Measurements from ENCODE around the gene SHISAL1.
A peak's percentile ranks its signal among the peaks of the same experiment; 100 is the strongest.

Gene SHISAL1

DNA sequence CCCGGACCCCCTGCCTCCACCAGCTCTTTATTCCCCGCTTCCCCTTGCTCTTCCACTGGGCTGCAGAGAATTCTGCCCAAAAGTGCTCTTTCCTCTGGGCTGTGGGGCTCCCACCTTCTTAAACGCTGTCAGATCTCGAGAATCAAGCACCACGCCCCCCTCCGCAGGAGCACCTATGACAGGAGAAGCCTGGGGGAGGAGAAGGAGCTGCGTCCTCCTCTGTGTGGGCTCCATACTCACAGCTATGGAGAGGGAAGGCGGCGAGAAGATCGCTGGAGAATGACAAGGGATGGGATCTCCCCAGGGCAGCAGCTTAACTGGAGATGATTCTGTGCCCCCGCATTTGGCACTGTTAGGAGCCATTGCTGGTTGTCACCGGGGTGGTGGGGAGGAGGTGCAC lies 19.7 kb downstream of the SHISAL1 start:
- H3K4me1 ChIP-seq (ENCODE audit: control insufficient read depth in 1 of 2, insufficient read depth in 2 of 2, low read length in 2 of 2) = peaks cover 0 to 2% of the 10 kb centered on the region in 2 donors
- no peak overlapping the region for H3K4me3 ChIP-seq (ENCODE audit: low read depth in 1 of 2, low read length in 2 of 2)
- H3K36me3 ChIP-seq (ENCODE audit: control insufficient read depth in 1 of 2, insufficient read depth in 2 of 2, low read length in 2 of 2) = no peaks in the 10 kb centered on the region
- H3K27me3 ChIP-seq (ENCODE audit: control insufficient read depth in 1 of 2, insufficient read depth in 2 of 2, low read length in 2 of 2) = no peaks in the 10 kb centered on the region
- H3K9me3 ChIP-seq (ENCODE audit: control insufficient read depth in 1 of 2, low read length in 2 of 2) = no peaks in the 10 kb centered on the region
- no peak overlapping the region for H3K9ac ChIP-seq (ENCODE audit: low read depth in 1 of 2, low read length in 2 of 2)
- H3K27ac ChIP-seq (ENCODE audit: low read depth, low read length) = no peak overlapping the region

DNA sequence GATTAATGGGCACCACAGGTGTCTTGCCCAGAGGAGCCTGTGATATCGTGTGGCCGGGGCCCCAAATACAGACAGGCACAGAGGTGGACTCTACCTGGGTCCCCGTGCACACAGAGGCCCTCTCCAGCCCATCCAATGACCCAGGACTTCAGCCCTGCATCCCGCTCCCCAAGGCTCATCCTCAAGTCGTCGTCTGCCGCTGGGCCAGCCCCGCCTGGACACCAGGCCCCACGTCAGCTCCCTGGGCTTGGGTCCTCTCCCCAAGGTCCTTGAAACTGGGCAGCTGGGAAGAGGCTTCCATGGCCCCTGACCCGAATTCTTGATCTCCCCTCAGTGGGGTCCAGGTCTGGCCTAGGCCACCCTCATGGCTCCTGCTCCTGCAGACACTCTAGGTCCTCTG lies 20.2 kb downstream of the SHISAL1 start:
- H3K27me3 ChIP-seq (ENCODE audit: control insufficient read depth in 1 of 2, insufficient read depth in 2 of 2, low read length in 2 of 2) = no peaks in the 10 kb centered on the region
- H3K4me1 ChIP-seq (ENCODE audit: control insufficient read depth in 1 of 2, insufficient read depth in 2 of 2, low read length in 2 of 2) = peaks cover 0 to 2% of the 10 kb centered on the region in 2 donors

DNA sequence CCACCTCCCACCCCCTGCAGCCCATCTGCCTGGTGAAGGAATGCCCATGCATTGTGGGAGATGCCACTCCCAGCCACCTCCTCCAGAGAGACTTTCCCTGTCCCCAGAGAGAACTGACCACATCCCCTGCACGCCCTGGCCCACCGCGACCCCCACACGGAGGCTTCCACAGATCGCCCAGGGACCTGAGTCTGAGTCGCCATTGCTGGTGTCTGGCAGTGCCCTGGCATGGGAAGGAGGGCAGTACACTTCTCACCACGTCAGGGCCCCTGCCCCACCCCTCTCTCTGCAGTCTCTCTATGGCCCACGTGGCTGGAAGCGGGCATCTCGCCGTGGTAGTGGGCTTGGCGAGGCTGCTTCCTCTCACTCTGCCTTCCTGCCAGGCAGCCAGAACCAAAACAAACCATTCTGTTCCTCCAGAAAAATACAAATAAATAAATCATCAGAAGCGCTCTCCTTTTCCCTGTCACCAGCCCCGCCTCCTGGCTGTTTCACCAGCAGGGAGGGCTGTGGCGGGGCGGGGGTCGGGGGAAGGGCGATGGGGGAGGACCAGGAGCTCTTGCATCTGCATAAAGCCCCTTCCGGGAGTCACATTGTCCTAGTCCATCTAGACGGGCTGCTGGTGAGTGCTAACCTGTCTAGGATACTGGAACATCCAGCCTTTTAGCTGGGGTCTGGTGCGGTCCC lies 20.9 kb downstream of the SHISAL1 start:
- Histone ChIP-seq H3K27ac (ENCODE audit: low read depth, low read length) (no peak overlapping the region), H3K36me3 (ENCODE audit: control insufficient read depth in 1 of 2, insufficient read depth in 2 of 2, low read length in 2 of 2) (no peaks in the 10 kb centered on the region), H3K9ac (ENCODE audit: low read depth in 1 of 2, low read length in 2 of 2) (no peak overlapping the region), H3K9me3 (ENCODE audit: control insufficient read depth in 1 of 2, low read length in 2 of 2) (no peaks in the 10 kb centered on the region), H3K4me3 (ENCODE audit: low read depth in 1 of 2, low read length in 2 of 2) (no peak overlapping the region), H3K27me3 (ENCODE audit: control insufficient read depth in 1 of 2, insufficient read depth in 2 of 2, low read length in 2 of 2) (no peaks in the 10 kb centered on the region), H3K4me1 (ENCODE audit: control insufficient read depth in 1 of 2, insufficient read depth in 2 of 2, low read length in 2 of 2) (peaks cover 0 to 2% of the 10 kb centered on the region in 2 donors)

More for the DNA sequence above, 20.2 kb downstream of the SHISAL1 start:
- H3K9me3 ChIP-seq (ENCODE audit: control insufficient read depth in 1 of 2, low read length in 2 of 2) = no peaks in the 10 kb centered on the region
- no peak overlapping the region for H3K27ac ChIP-seq (ENCODE audit: low read depth, low read length)
- no peaks in the 10 kb centered on the region for H3K36me3 ChIP-seq (ENCODE audit: control insufficient read depth in 1 of 2, insufficient read depth in 2 of 2, low read length in 2 of 2)
- H3K9ac ChIP-seq (ENCODE audit: low read depth in 1 of 2, low read length in 2 of 2) = no peak overlapping the region
- H3K4me3 ChIP-seq (ENCODE audit: low read depth in 1 of 2, low read length in 2 of 2) = no peak overlapping the region

DNA sequence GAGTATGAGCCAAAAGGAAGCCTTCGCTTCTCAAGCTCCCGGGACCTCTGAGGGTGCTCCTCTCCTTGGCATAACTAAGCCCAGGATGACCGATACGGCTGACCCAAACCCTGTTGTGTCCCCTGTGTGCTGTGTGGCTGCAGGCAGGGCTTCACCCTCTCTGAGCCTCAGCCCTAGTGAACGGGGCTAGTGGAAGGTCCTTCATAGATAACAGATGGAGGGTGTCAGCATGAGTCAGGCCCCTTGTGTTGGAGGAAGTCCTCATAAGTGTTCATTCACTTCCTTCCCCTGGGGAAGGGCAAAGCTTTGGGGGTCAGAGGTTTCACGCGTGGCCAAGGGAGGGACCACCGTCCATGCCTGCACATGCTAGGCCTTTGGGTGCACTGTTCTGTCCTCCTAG lies 21.5 kb downstream of the SHISAL1 start:
- Histone ChIP-seq H3K9ac (ENCODE audit: low read depth in 1 of 2, low read length in 2 of 2) (no peak overlapping the region), H3K27ac (ENCODE audit: low read depth, low read length) (no peak overlapping the region), H3K4me1 (ENCODE audit: control insufficient read depth in 1 of 2, insufficient read depth in 2 of 2, low read length in 2 of 2) (peaks cover 0 to 2% of the 10 kb centered on the region in 2 donors), H3K36me3 (ENCODE audit: control insufficient read depth in 1 of 2, insufficient read depth in 2 of 2, low read length in 2 of 2) (no peaks in the 10 kb centered on the region), H3K4me3 (ENCODE audit: low read depth in 1 of 2, low read length in 2 of 2) (no peak overlapping the region), H3K9me3 (ENCODE audit: control insufficient read depth in 1 of 2, low read length in 2 of 2) (no peaks in the 10 kb centered on the region), H3K27me3 (ENCODE audit: control insufficient read depth in 1 of 2, insufficient read depth in 2 of 2, low read length in 2 of 2) (no peaks in the 10 kb centered on the region)

DNA sequence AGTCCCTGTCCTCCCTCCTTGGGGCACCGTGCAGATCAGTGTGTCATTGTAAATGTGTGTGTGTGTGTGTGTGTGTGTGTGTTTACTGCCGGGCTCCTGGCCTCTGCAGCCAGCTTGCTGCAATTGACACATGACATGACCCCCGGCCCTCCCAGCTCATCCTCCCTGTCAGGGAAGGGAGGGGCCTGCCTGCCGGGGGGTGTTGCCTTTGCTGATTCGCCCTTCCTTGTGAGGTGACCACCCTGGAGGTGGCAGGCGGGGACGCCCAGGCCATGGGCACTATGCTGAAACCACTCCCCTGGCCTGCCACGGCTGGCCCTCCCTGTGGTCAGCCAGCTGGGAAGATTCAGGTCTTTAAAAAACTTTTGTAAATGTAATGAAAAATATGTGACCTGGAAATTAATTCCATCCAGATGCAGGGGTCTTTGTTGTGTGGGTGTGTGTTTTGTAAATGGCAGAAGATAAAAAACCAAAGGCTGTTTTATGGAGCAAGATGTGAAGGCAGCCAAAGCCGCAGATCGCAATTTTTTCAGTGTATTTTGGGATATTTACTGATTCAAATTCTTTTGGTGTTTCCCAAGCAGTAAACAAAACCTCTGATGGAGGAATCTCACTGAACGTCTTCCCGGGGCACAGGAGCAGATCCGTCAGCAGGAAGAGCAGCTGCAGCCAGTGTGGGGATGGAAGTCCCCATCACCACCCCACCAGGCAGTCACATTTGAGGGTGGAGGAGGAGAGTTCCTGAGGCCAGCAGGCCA lies 23.2 kb downstream of the SHISAL1 start:
- H3K27ac ChIP-seq (ENCODE audit: low read depth, low read length) = no peak overlapping the region
- no peak overlapping the region for H3K9ac ChIP-seq (ENCODE audit: low read depth in 1 of 2, low read length in 2 of 2)
- no peaks in the 10 kb centered on the region for H3K9me3 ChIP-seq (ENCODE audit: control insufficient read depth in 1 of 2, low read length in 2 of 2)
- H3K36me3 ChIP-seq (ENCODE audit: control insufficient read depth in 1 of 2, insufficient read depth in 2 of 2, low read length in 2 of 2) = no peaks in the 10 kb centered on the region
- H3K4me3 ChIP-seq (ENCODE audit: low read depth in 1 of 2, low read length in 2 of 2) = no peak overlapping the region
- H3K4me1 ChIP-seq (ENCODE audit: control insufficient read depth in 1 of 2, insufficient read depth in 2 of 2, low read length in 2 of 2) = peaks cover 0 to 2% of the 10 kb centered on the region in 2 donors
- H3K27me3 ChIP-seq (ENCODE audit: control insufficient read depth in 1 of 2, insufficient read depth in 2 of 2, low read length in 2 of 2) = no peaks in the 10 kb centered on the region

DNA sequence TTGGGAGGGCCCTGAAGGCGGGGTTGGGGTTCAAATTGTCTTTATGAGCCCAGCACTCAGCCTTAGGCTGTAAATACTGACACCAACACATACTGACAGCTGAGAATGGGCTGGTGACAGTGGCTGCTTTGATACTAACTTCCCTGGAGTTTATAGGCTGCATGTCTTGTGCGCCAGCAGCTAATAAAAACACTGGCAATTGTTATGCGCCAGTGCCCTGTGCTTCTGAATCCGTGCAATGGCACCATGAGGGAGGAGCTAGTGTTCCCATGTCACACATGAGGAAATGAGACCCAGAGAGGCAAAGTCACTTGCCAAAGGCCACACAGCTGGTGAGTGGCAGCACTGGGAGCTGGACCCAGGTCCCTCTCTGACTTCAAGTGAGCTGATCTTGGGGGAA lies 23.8 kb downstream of the SHISAL1 start:
- peak overlapping the region; percentile 10 for H3K27ac ChIP-seq (ENCODE audit: low read depth, low read length)
- H3K27me3 ChIP-seq (ENCODE audit: control insufficient read depth in 1 of 2, insufficient read depth in 2 of 2, low read length in 2 of 2) = no peaks in the 10 kb centered on the region
- H3K4me3 ChIP-seq (ENCODE audit: low read depth in 1 of 2, low read length in 2 of 2) = no peak overlapping the region
- no peaks in the 10 kb centered on the region for H3K9me3 ChIP-seq (ENCODE audit: control insufficient read depth in 1 of 2, low read length in 2 of 2)
- H3K9ac ChIP-seq (ENCODE audit: low read depth in 1 of 2, low read length in 2 of 2) = no peak overlapping the region
- H3K36me3 ChIP-seq (ENCODE audit: control insufficient read depth in 1 of 2, insufficient read depth in 2 of 2, low read length in 2 of 2) = no peaks in the 10 kb centered on the region
- H3K4me1 ChIP-seq (ENCODE audit: control insufficient read depth in 1 of 2, insufficient read depth in 2 of 2, low read length in 2 of 2) = peaks cover 0 to 2% of the 10 kb centered on the region in 2 donors

DNA sequence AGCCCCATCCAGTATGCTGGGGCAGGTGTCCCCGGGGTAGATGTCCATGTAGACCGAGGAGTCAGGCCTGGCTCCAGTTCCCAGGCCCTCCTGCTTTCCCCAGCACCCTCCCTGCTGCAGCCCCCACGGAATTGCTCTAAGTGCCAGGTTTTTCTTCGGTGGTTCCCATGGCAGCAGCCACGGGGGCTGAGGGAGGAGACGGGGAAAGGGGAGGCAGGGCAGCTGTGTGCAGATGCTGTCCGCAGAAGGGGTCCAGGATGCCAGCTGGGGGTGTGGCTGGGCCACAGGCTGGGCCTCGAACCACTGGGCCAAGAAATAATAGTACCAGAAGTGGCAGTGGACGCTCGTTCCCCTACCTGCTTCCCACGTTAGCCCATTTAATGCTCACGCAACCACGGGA lies 25.0 kb downstream of the SHISAL1 start:
- H3K36me3 ChIP-seq (ENCODE audit: control insufficient read depth in 1 of 2, insufficient read depth in 2 of 2, low read length in 2 of 2) = no peaks in the 10 kb centered on the region
- peaks cover 0 to 2% of the 10 kb centered on the region in 2 donors for H3K4me1 ChIP-seq (ENCODE audit: control insufficient read depth in 1 of 2, insufficient read depth in 2 of 2, low read length in 2 of 2)
- H3K9me3 ChIP-seq (ENCODE audit: control insufficient read depth in 1 of 2, low read length in 2 of 2) = no peaks in the 10 kb centered on the region
- no peak overlapping the region for H3K4me3 ChIP-seq (ENCODE audit: low read depth in 1 of 2, low read length in 2 of 2)
- H3K9ac ChIP-seq (ENCODE audit: low read depth in 1 of 2, low read length in 2 of 2) = no peak overlapping the region
- H3K27me3 ChIP-seq (ENCODE audit: control insufficient read depth in 1 of 2, insufficient read depth in 2 of 2, low read length in 2 of 2) = no peaks in the 10 kb centered on the region
- no peak overlapping the region for H3K27ac ChIP-seq (ENCODE audit: low read depth, low read length)

DNA sequence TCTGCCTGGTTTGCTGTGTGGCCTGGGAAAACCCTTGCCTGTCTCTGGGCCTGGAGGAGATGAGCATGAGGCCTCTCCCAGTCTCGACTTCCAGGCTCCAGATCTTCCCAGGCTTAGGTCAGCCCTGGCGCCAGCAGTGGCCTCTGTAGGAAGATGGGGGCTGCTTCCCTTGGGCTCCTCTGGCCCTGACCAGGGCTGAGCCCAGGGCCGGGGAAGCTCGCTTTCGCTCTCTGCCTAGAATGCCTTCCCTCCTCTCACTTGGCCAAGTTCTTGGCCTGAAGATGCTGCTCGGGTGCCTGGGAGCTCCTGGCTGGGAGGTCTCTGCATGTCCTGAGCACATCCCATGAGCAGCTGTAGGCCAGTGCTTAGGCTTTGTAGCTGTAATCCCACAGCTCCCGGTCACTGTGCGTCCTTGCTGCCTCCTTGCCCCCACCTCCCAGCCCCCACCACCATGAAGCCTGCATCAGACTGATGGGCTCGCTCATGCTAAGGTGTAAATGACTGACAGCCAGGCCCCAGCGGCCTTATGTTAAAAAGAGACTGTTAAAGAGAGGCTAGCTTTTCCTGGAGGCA lies 25.5 kb downstream of the SHISAL1 start:
- Histone ChIP-seq H3K27me3 (ENCODE audit: control insufficient read depth in 1 of 2, insufficient read depth in 2 of 2, low read length in 2 of 2) (no peaks in the 10 kb centered on the region), H3K4me3 (ENCODE audit: low read depth in 1 of 2, low read length in 2 of 2) (no peak overlapping the region), H3K27ac (ENCODE audit: low read depth, low read length) (no peak overlapping the region)

DNA sequence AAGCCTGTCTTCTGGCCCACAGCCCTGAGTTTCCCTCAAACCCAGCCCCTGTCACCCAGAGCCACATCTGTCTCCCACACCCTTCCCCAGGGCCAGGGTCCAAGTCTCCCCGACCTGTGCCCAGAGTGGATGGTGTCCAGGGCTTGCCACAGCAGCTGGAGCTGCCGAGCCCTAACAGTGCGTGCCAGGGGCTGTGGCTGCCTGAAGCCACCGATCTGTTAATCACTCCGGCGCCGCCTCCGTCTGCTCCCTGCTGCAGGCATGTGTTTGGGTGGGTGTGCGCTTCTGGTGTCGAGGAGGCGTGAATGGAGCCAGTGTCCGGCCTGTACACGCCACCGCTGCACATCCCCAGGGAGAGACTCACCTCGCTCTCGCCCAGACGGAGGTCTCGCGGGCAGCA lies 26.1 kb downstream of the SHISAL1 start:
- no peaks in the 10 kb centered on the region for H3K9me3 ChIP-seq (ENCODE audit: control insufficient read depth in 1 of 2, low read length in 2 of 2)
- H3K9ac ChIP-seq (ENCODE audit: low read depth in 1 of 2, low read length in 2 of 2) = no peak overlapping the region
- no peak overlapping the region for H3K4me3 ChIP-seq (ENCODE audit: low read depth in 1 of 2, low read length in 2 of 2)
- no peak overlapping the region for H3K27ac ChIP-seq (ENCODE audit: low read depth, low read length)
- no peaks in the 10 kb centered on the region for H3K36me3 ChIP-seq (ENCODE audit: control insufficient read depth in 1 of 2, insufficient read depth in 2 of 2, low read length in 2 of 2)
- H3K4me1 ChIP-seq (ENCODE audit: control insufficient read depth in 1 of 2, insufficient read depth in 2 of 2, low read length in 2 of 2) = peaks cover 0 to under 1% of the 10 kb centered on the region in 2 donors
- no peaks in the 10 kb centered on the region for H3K27me3 ChIP-seq (ENCODE audit: control insufficient read depth in 1 of 2, insufficient read depth in 2 of 2, low read length in 2 of 2)

More for the DNA sequence above, 25.5 kb downstream of the SHISAL1 start:
- no peak overlapping the region for H3K9ac ChIP-seq (ENCODE audit: low read depth in 1 of 2, low read length in 2 of 2)
- no peaks in the 10 kb centered on the region for H3K36me3 ChIP-seq (ENCODE audit: control insufficient read depth in 1 of 2, insufficient read depth in 2 of 2, low read length in 2 of 2)
- peaks cover 0 to 2% of the 10 kb centered on the region in 2 donors for H3K4me1 ChIP-seq (ENCODE audit: control insufficient read depth in 1 of 2, insufficient read depth in 2 of 2, low read length in 2 of 2)
- H3K9me3 ChIP-seq (ENCODE audit: control insufficient read depth in 1 of 2, low read length in 2 of 2) = no peaks in the 10 kb centered on the region

DNA sequence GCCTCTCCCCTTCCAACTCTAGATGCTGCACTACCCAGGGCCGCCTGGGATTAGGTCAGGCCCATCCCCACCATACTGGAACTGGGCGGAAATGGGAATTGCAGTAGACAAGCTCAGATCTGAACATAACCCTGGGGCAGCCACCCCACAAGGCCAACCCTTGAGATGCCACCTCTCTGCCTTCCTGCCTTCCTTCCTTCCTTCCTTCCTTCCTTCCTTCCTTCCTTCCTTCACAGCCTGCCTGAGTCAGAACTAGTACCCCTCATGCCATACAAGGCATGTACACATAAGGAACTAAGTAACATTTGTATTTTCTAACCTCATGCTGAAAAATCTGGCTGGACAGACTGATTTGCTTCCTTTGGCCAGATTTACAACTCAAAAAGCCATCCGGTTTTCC lies 28.0 kb downstream of the SHISAL1 start:
- H3K27ac ChIP-seq (ENCODE audit: low read depth, low read length) = no peak overlapping the region
- no peaks in the 10 kb centered on the region for H3K4me1 ChIP-seq (ENCODE audit: control insufficient read depth in 1 of 2, insufficient read depth in 2 of 2, low read length in 2 of 2)
- no peak overlapping the region for H3K9ac ChIP-seq (ENCODE audit: low read depth in 1 of 2, low read length in 2 of 2)
- H3K9me3 ChIP-seq (ENCODE audit: control insufficient read depth in 1 of 2, low read length in 2 of 2) = no peaks in the 10 kb centered on the region
- H3K27me3 ChIP-seq (ENCODE audit: control insufficient read depth in 1 of 2, insufficient read depth in 2 of 2, low read length in 2 of 2) = no peaks in the 10 kb centered on the region
- H3K36me3 ChIP-seq (ENCODE audit: control insufficient read depth in 1 of 2, insufficient read depth in 2 of 2, low read length in 2 of 2) = no peaks in the 10 kb centered on the region
- no peak overlapping the region for H3K4me3 ChIP-seq (ENCODE audit: low read depth in 1 of 2, low read length in 2 of 2)

Data from duodenal mucosa (tissue), 2 donors.